WTC11 (cell line): Measurements from ENCODE around the gene KIF21A.

Experiments
- JUN ChIP-seq: sonication (generic); formaldehyde crosslinking; IDR thresholded peaks from 2 replicates; pipeline ENCODE4 v1.8.0; 2023; ENCODE audit warnings: mild to moderate bottlenecking, missing genetic modification reagents
- KAT7 ChIP-seq: sonication (generic); formaldehyde crosslinking; IDR thresholded peaks from 2 replicates; pipeline ENCODE4 v1.8.1; 2023; ENCODE audit warnings: missing genetic modification reagents, mild to moderate bottlenecking, borderline replicate concordance
- NFYB ChIP-seq: sonication (generic); formaldehyde crosslinking; conservative IDR thresholded peaks from 2 replicates; pipeline ENCODE4 v1.8.0; 2022; ENCODE audit warnings: low read depth, missing genetic modification reagents
- NR2C2 ChIP-seq: sonication (generic); formaldehyde crosslinking; IDR thresholded peaks from 2 replicates; pipeline ENCODE4 v1.8.0; 2022; ENCODE audit warnings: mild to moderate bottlenecking, missing genetic modification reagents
- TCF7 ChIP-seq: sonication (generic); formaldehyde crosslinking; IDR thresholded peaks from 2 replicates; pipeline ENCODE4 v1.8.0; 2022; ENCODE audit warnings: mild to moderate bottlenecking, low read depth, missing genetic modification reagents, moderate library complexity
- TF ChIP-seq, protein P1 (sequence below): sonication (generic); formaldehyde crosslinking; IDR thresholded peaks from 2 replicates; pipeline ENCODE4 v1.8.1; 2022; ENCODE audit warnings: missing genetic modification reagents, borderline replicate concordance
- TF ChIP-seq, protein P2 (sequence below): sonication (generic); formaldehyde crosslinking; IDR thresholded peaks from 2 replicates; pipeline ENCODE4 v1.8.1; 2023; ENCODE audit warnings: mild to moderate bottlenecking, missing genetic modification reagents, moderate library complexity
- TF ChIP-seq, protein P3 (sequence below): fragments of 200-600 bp; IDR thresholded peaks from 2 replicates; pipeline ENCODE4 v1.8.0; 2022; ENCODE audit warnings: antibody characterized with exemption
- TF ChIP-seq, protein P4 (sequence below): sonication (generic); formaldehyde crosslinking; IDR thresholded peaks from 2 replicates; pipeline ENCODE4 v1.8.1; 2022; ENCODE audit warnings: low read depth, missing genetic modification reagents, borderline replicate concordance
- TF ChIP-seq, protein P5 (sequence below): sonication (generic); formaldehyde crosslinking; IDR thresholded peaks from 2 replicates; pipeline ENCODE4 v1.8.1; 2023; ENCODE audit warnings: mild to moderate bottlenecking, missing genetic modification reagents
- TF ChIP-seq, protein P6 (sequence below): sonication (generic); formaldehyde crosslinking; conservative IDR thresholded peaks from 2 replicates; pipeline ENCODE4 v1.8.1; 2022; ENCODE audit warnings: mild to moderate bottlenecking, missing genetic modification reagents
- TF ChIP-seq, protein P7 (sequence below): sonication (generic); formaldehyde crosslinking; IDR thresholded peaks from 2 replicates; pipeline ENCODE4 v1.8.0; 2023; ENCODE audit warnings: missing genetic modification reagents
- TF ChIP-seq, protein P8 (sequence below): sonication (generic); formaldehyde crosslinking; IDR thresholded peaks from 2 replicates; pipeline ENCODE4 v1.8.0; 2022; ENCODE audit warnings: mild to moderate bottlenecking, missing genetic modification reagents

DNA sequence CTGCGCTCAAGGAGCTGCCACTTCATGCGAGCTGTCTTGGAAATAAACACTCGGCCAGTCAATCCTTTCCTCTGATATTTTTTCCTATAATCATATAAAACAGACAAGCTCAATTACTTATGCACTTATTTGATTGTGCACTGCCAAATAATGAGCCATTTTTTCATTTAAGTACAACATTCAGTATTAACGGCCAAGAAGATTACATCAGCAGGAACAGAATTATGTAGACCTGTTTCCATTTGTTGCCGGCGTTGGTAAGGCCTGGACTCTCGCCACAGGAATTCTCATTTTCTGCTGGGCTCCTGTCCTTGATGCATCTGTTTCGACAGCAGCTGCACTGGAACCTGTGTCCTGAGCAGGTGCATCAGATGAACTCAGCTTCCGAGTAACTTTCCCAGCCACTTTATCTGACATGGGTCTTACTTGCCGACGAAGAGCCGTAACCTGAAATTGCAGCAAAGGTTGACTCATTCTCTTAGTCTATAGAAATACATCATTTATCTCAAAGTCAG is 110.2 kb downstream of the KIF21A start:
- TF ChIP-seq, protein P1, sequence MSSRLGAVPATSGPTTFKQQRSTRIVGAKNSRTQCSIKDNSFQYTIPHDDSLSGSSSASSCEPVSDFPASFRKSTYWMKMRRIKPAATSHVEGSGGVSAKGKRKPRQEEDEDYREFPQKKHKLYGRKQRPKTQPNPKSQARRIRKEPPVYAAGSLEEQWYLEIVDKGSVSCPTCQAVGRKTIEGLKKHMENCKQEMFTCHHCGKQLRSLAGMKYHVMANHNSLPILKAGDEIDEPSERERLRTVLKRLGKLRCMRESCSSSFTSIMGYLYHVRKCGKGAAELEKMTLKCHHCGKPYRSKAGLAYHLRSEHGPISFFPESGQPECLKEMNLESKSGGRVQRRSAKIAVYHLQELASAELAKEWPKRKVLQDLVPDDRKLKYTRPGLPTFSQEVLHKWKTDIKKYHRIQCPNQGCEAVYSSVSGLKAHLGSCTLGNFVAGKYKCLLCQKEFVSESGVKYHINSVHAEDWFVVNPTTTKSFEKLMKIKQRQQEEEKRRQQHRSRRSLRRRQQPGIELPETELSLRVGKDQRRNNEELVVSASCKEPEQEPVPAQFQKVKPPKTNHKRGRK (CRISPR knock-in tag), result no peak
- TF ChIP-seq, protein P2, sequence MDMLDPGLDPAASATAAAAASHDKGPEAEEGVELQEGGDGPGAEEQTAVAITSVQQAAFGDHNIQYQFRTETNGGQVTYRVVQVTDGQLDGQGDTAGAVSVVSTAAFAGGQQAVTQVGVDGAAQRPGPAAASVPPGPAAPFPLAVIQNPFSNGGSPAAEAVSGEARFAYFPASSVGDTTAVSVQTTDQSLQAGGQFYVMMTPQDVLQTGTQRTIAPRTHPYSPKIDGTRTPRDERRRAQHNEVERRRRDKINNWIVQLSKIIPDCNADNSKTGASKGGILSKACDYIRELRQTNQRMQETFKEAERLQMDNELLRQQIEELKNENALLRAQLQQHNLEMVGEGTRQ (CRISPR knock-in tag), result no peak
- TF ChIP-seq, protein P3, sequence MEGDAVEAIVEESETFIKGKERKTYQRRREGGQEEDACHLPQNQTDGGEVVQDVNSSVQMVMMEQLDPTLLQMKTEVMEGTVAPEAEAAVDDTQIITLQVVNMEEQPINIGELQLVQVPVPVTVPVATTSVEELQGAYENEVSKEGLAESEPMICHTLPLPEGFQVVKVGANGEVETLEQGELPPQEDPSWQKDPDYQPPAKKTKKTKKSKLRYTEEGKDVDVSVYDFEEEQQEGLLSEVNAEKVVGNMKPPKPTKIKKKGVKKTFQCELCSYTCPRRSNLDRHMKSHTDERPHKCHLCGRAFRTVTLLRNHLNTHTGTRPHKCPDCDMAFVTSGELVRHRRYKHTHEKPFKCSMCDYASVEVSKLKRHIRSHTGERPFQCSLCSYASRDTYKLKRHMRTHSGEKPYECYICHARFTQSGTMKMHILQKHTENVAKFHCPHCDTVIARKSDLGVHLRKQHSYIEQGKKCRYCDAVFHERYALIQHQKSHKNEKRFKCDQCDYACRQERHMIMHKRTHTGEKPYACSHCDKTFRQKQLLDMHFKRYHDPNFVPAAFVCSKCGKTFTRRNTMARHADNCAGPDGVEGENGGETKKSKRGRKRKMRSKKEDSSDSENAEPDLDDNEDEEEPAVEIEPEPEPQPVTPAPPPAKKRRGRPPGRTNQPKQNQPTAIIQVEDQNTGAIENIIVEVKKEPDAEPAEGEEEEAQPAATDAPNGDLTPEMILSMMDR, result no peak
- TF ChIP-seq NR2C2 (no peak), TCF7 (CRISPR knock-in tag) (no peak), NFYB (CRISPR knock-in tag) (no peak), JUN (CRISPR knock-in tag) (no peak), KAT7 (no peak)
- TF ChIP-seq, protein P4, sequence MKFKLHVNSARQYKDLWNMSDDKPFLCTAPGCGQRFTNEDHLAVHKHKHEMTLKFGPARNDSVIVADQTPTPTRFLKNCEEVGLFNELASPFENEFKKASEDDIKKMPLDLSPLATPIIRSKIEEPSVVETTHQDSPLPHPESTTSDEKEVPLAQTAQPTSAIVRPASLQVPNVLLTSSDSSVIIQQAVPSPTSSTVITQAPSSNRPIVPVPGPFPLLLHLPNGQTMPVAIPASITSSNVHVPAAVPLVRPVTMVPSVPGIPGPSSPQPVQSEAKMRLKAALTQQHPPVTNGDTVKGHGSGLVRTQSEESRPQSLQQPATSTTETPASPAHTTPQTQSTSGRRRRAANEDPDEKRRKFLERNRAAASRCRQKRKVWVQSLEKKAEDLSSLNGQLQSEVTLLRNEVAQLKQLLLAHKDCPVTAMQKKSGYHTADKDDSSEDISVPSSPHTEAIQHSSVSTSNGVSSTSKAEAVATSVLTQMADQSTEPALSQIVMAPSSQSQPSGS (CRISPR knock-in tag), result no peak
- TF ChIP-seq, protein P5, sequence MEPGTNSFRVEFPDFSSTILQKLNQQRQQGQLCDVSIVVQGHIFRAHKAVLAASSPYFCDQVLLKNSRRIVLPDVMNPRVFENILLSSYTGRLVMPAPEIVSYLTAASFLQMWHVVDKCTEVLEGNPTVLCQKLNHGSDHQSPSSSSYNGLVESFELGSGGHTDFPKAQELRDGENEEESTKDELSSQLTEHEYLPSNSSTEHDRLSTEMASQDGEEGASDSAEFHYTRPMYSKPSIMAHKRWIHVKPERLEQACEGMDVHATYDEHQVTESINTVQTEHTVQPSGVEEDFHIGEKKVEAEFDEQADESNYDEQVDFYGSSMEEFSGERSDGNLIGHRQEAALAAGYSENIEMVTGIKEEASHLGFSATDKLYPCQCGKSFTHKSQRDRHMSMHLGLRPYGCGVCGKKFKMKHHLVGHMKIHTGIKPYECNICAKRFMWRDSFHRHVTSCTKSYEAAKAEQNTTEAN (CRISPR knock-in tag), result no peak
- TF ChIP-seq, protein P6, sequence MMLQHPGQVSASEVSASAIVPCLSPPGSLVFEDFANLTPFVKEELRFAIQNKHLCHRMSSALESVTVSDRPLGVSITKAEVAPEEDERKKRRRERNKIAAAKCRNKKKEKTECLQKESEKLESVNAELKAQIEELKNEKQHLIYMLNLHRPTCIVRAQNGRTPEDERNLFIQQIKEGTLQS, result no peak
- TF ChIP-seq, protein P7, sequence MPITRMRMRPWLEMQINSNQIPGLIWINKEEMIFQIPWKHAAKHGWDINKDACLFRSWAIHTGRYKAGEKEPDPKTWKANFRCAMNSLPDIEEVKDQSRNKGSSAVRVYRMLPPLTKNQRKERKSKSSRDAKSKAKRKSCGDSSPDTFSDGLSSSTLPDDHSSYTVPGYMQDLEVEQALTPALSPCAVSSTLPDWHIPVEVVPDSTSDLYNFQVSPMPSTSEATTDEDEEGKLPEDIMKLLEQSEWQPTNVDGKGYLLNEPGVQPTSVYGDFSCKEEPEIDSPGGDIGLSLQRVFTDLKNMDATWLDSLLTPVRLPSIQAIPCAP (CRISPR knock-in tag), result no peak
- TF ChIP-seq, protein P8, sequence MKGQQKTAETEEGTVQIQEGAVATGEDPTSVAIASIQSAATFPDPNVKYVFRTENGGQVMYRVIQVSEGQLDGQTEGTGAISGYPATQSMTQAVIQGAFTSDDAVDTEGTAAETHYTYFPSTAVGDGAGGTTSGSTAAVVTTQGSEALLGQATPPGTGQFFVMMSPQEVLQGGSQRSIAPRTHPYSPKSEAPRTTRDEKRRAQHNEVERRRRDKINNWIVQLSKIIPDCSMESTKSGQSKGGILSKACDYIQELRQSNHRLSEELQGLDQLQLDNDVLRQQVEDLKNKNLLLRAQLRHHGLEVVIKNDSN (CRISPR knock-in tag), result no peak
